H1 (cell line): Measurements from ENCODE around the gene MYD88. TPM values are rescaled to one million over a fixed set of nuclear protein-coding genes. Genes with fewer than 3 reads are reported as not detected.

Experiments
- CTCF ChIA-PET: fragments of 300-600 bp; sonication (Branson Sonifier 250); formaldehyde crosslinking; loops from one replicate; lab custom pipeline; 2021; ENCODE audit not compliant: partially characterized antibody; lab: Charles Lee
- POLR2A ChIA-PET: fragments of 300-600 bp; sonication (Branson Sonifier 250); formaldehyde crosslinking; loops from one replicate; lab custom pipeline; 2021; ENCODE audit warnings: inconsistent platforms; ENCODE audit not compliant: partially characterized antibody; lab: Charles Lee
- DNase-seq, 2 experiments: peaks; one replicate each; pipeline versions ENCODE4 v3.0.0 to v3.0.0-alpha.2; 2010 to 2022; ENCODE audit warnings: low spot score in 2 of 2, low read depth in 1 of 2, mixed read lengths in 1 of 2
- FAIRE-seq: peaks from 2 replicates; lab custom pipeline; 2011; peaks lifted over from hg19 to GRCh38; lab: Jason Lieb, UNC
- H2AFZ ChIP-seq: 2 replicates; pipeline ENCODE4 v1.8.1; 2012; ENCODE audit warnings: low read length, inconsistent platforms
- H2AK5ac ChIP-seq: 2 replicates; pipeline ENCODE4 v1.6.1; 2013; ENCODE audit warnings: low read depth, low read length
- H2BK120ac ChIP-seq: replicated peaks from 2 replicates; pipeline ENCODE3; 2013; ENCODE audit warnings: low read depth, low read length, inconsistent platforms
- H2BK12ac ChIP-seq: 2 replicates; pipeline ENCODE4 v1.6.1; 2013; ENCODE audit warnings: low read depth, low read length
- H2BK15ac ChIP-seq: 2 replicates; pipeline ENCODE4 v1.6.1; 2013; ENCODE audit warnings: low read length
- H2BK20ac ChIP-seq: 2 replicates; pipeline ENCODE4 v1.6.1; 2013; ENCODE audit warnings: low read length
- H2BK5ac ChIP-seq: 2 replicates; pipeline ENCODE4 v1.6.1; 2013; ENCODE audit warnings: low read depth, low read length
- H3K14ac ChIP-seq: 2 replicates; pipeline ENCODE4 v1.6.1; 2013; ENCODE audit warnings: inconsistent platforms; ENCODE audit not compliant: insufficient read length
- H3K18ac ChIP-seq: 2 replicates; pipeline ENCODE4 v1.6.1; 2013; ENCODE audit warnings: low read length; ENCODE audit errors: extremely low read depth
- H3K23ac ChIP-seq: 2 replicates; pipeline ENCODE4 v1.6.1; 2013; ENCODE audit warnings: inconsistent platforms; ENCODE audit not compliant: insufficient read length
- H3K23me2 ChIP-seq: 2 replicates; pipeline ENCODE4 v1.6.1; 2013; ENCODE audit warnings: low read depth, low read length
- H3K27ac ChIP-seq: 2 replicates; pipeline ENCODE4 v1.6.1; 2011; ENCODE audit warnings: low read depth, low read length, inconsistent platforms
- H3K27me3 ChIP-seq, 4 experiments: replicated peaks in 1 of 4; 1 replicate in 1 of 4; 2 replicates in 3 of 4; pipeline versions ENCODE4 v1.6.1 to v1.8.1; 2011 to 2013; ENCODE audit warnings: low read length in 3 of 4, mild to moderate bottlenecking in 3 of 4, inconsistent platforms in 2 of 4, mixed read lengths in 2 of 4, moderate library complexity in 1 of 4; ENCODE audit not compliant: control insufficient read depth in 3 of 4, insufficient read depth in 3 of 4; ENCODE audit errors: extremely low read depth in 1 of 4
- H3K36me3 ChIP-seq, 4 experiments: 2 replicates each; pipeline versions ENCODE4 v1.6.1 to v1.8.1; 2011 to 2013; ENCODE audit warnings: mild to moderate bottlenecking in 4 of 4, low read length in 3 of 4, moderate library complexity in 2 of 4, control low read depth in 1 of 4, inconsistent platforms in 1 of 4; ENCODE audit not compliant: insufficient read depth in 4 of 4, control insufficient read depth in 2 of 4
- H3K4ac ChIP-seq: replicated peaks from 2 replicates; pipeline ENCODE3; 2013; ENCODE audit warnings: low read length, low read depth, mixed read lengths, inconsistent platforms; ENCODE audit not compliant: insufficient read length
- H3K4me1 ChIP-seq, 4 experiments: replicated peaks in 1 of 4; 1 replicate in 1 of 4; 2 replicates in 3 of 4; pipeline versions ENCODE4 v1.6.1 to v1.8.1; 2011 to 2013; ENCODE audit warnings: low read length in 3 of 4, inconsistent platforms in 2 of 4, mixed read lengths in 1 of 4; ENCODE audit not compliant: insufficient read depth in 4 of 4, control insufficient read depth in 3 of 4
- H3K4me2 ChIP-seq, 2 experiments: 2 replicates each; pipeline versions ENCODE4 v1.6.1 to v1.8.1; 2011 to 2013; ENCODE audit warnings: low read depth in 2 of 2, low read length in 2 of 2, control low read depth in 1 of 2, inconsistent platforms in 1 of 2, mild to moderate bottlenecking in 1 of 2; ENCODE audit not compliant: insufficient read depth in 1 of 2
- H3K4me3 ChIP-seq, 4 experiments: fragments of 200-600, 300-600 bp in 1 of 4; sonication (generic), shearing (Covaris generic), sonication (Bioruptor Twin) in 1 of 4; 2 replicates each; pipeline versions ENCODE4 v1.5.1 to v1.8.1; 2011 to 2016; ENCODE audit warnings: low read length in 4 of 4, low read depth in 3 of 4, control low read depth in 2 of 4, inconsistent platforms in 2 of 4, mild to moderate bottlenecking in 2 of 4, mixed read lengths in 1 of 4, moderate library complexity in 1 of 4; ENCODE audit not compliant: insufficient read depth in 2 of 4; ENCODE audit errors: extremely low read depth in 1 of 4
- H3K56ac ChIP-seq: replicated peaks from 2 replicates; pipeline ENCODE3; 2013; ENCODE audit warnings: low read depth, mild to moderate bottlenecking, mixed read lengths, low read length, inconsistent platforms; ENCODE audit not compliant: insufficient read length
- H3K79me1 ChIP-seq: 2 replicates; pipeline ENCODE4 v1.6.1; 2013; ENCODE audit warnings: low read depth, low read length, control low read depth
- H3K79me2 ChIP-seq, 2 experiments: 2 replicates each; pipeline versions ENCODE4 v1.6.1 to v1.8.1; 2012 to 2013; ENCODE audit warnings: low read length in 2 of 2, mild to moderate bottlenecking in 2 of 2, inconsistent platforms in 1 of 2; ENCODE audit not compliant: insufficient read depth in 2 of 2, control insufficient read depth in 1 of 2
- H3K9ac ChIP-seq, 4 experiments: replicated peaks in 1 of 4; 1 replicate in 1 of 4; 2 replicates in 3 of 4; pipeline versions ENCODE4 v1.6.1 to v1.8.1; 2011 to 2013; ENCODE audit warnings: low read depth in 3 of 4, low read length in 3 of 4, control low read depth in 2 of 4, mild to moderate bottlenecking in 2 of 4, moderate library complexity in 2 of 4, inconsistent platforms in 1 of 4; ENCODE audit errors: extremely low read depth in 1 of 4
- H3K9me3 ChIP-seq, 2 experiments: 2 replicates each; pipeline versions ENCODE4 v1.6.1 to v1.8.1; 2012 to 2013; ENCODE audit warnings: mild to moderate bottlenecking in 2 of 2, moderate library complexity in 2 of 2, control low read depth in 1 of 2, inconsistent platforms in 1 of 2, low read depth in 1 of 2, low read length in 1 of 2, mixed read lengths in 1 of 2; ENCODE audit not compliant: insufficient read depth in 2 of 2
- H4K20me1 ChIP-seq, 2 experiments: replicated peaks in 1 of 2; 2 replicates each; pipeline versions ENCODE3 to v1.8.1; 2011 to 2013; ENCODE audit warnings: inconsistent platforms in 2 of 2, low read length in 2 of 2, mild to moderate bottlenecking in 1 of 2; ENCODE audit not compliant: insufficient read depth in 2 of 2, control insufficient read depth in 1 of 2
- H4K5ac ChIP-seq: 2 replicates; pipeline ENCODE4 v1.6.1; 2013; ENCODE audit warnings: low read length, low read depth, mixed read lengths, inconsistent platforms; ENCODE audit not compliant: insufficient read length
- H4K8ac ChIP-seq: 2 replicates; pipeline ENCODE4 v1.8.0; 2013; ENCODE audit warnings: mild to moderate bottlenecking, moderate library complexity, low read length, inconsistent platforms; ENCODE audit not compliant: insufficient read depth; ENCODE audit errors: extremely low read depth
- H4K91ac ChIP-seq: replicated peaks from 2 replicates; pipeline ENCODE3; 2013; ENCODE audit warnings: low read length, mixed read lengths, inconsistent platforms; ENCODE audit not compliant: insufficient read length
- ATF3 ChIP-seq: IDR thresholded peaks from 2 replicates; pipeline ENCODE4 v1.6.1; 2011; ENCODE audit warnings: low read depth, mild to moderate bottlenecking, low read length; ENCODE audit not compliant: insufficient read depth
- JUND ChIP-seq: IDR thresholded peaks from 2 replicates; pipeline ENCODE4 v1.6.1; 2011; ENCODE audit warnings: mild to moderate bottlenecking, improper control_type of control experiment, low read length
- SIX5 ChIP-seq: IDR thresholded peaks from 2 replicates; pipeline ENCODE4 v1.6.1; 2011; ENCODE audit warnings: mild to moderate bottlenecking, low read depth, low read length
- USF2 ChIP-seq: IDR thresholded peaks from 2 replicates; pipeline ENCODE4 v1.6.1; 2011; ENCODE audit warnings: low read length, improper control_type of control experiment
- YY1 ChIP-seq: IDR thresholded peaks from 2 replicates; pipeline ENCODE4 v1.6.1; 2011; ENCODE audit warnings: low read depth, mild to moderate bottlenecking, low read length
- WGBS, 2 experiments: shearing (Covaris generic) in 1 of 2; methylation state at CpG; one replicate each; pipeline versions ENCODE4 v1.1.6 to v1.1.7; 2013 to 2015; ENCODE audit warnings: low lambda C conversion rate in 2 of 2, mixed read lengths in 2 of 2, inconsistent platforms in 1 of 2, low coverage in 1 of 2, missing lambda C conversion rate in 1 of 2; ENCODE audit not compliant: insufficient replicate concordance in 2 of 2, insufficient coverage in 1 of 2, insufficient read length in 1 of 2; ENCODE audit errors: extremely low coverage in 1 of 2, missing lambda C conversion rate in 1 of 2; 5-methylcytosine and 5-hydroxymethylcytosine counted together
- polyA plus RNA-seq, 7 experiments: library from polyadenylated mRNA; depleted of rRNA in 3 of 7; stranded (reverse) in 5 of 7; unstranded in 2 of 7; fragments of >200 nt in 5 of 7; fragments of 200-250 nt in 2 of 7; gene quantifications; 1 replicate in 5 of 7; 2 replicates in 1 of 7; 4 replicates in 1 of 7; pipeline versions ENCODE4 v1.2.1 to v1.2.3, GENCODE V29; 2011 to 2013; ENCODE audit warnings: missing spikeins in 2 of 7, mixed read lengths in 2 of 7
- total RNA-seq: library from RNA; stranded (reverse); fragmentation: NEBNext Ultra II Directional; extraction: Animal tissue kit (Norgen Biotek cat#: 25700); gene quantifications from 2 replicates; pipeline ENCODE4 v1.2.1, GENCODE V29; 2021

The MYD88 gene
- total and polyA plus RNA-seq, 2 of the 8 experiments (the other 6 are each of a cell fraction or from before 2014, with no cell fraction given), result 22.1 to 22.5 TPM

- Histone ChIP-seq H3K79me1 (no peaks in the 10 kb centered on the region), H3K23me2 (no peaks in the 10 kb centered on the region), H2BK5ac (no peak overlapping the region), H3K9me3 (no peaks in the 10 kb centered on the region), H3K18ac (no peak overlapping the region), H3K23ac (no peak overlapping the region), H3K4me2 (no peak overlapping the region), H2BK12ac (no peak overlapping the region), H4K91ac (no peak overlapping the region), H4K8ac (no peak overlapping the region), H3K4me3 (no peak overlapping the region), H3K4ac (no peak overlapping the region), H3K56ac (no peak overlapping the region), H2AK5ac (no peak overlapping the region), H3K9ac (no peak overlapping the region), H3K27me3 (no peaks in the 10 kb centered on the region), H3K79me2 (no peaks in the 10 kb centered on the region), H4K20me1 (peaks cover 10 to 22% of the 10 kb centered on the region in 2 experiments), H2BK120ac (no peak overlapping the region), H2AFZ (no peak overlapping the region), H2BK20ac (no peak overlapping the region), H3K36me3 (peaks cover 31 to 58% (median 45%) of the 10 kb centered on the region in 4 experiments), H4K5ac (no peak overlapping the region), H3K27ac (no peak overlapping the region), H2BK15ac (no peak overlapping the region), H3K4me1 (0 out of 7 replicates have a peak, but pooled peaks cover 0 to 3% (median under 1%) of the 10 kb centered on the region in 4 experiments), H3K14ac (no peak overlapping the region)
- ChIA-PET CTCF (interaction anchor here (0.5 to 9.6 kb wide), 5 partner anchors 9 to 170 kb away, joined by 3 to 105 read pairs (median 3); no protein-coding TSS in a partner anchor), POLR2A (interaction anchor here (1.2 to 3.2 kb wide), 2 partner anchors 10 to 29 kb away, joined by 3 to 14 read pairs; no protein-coding TSS in a partner anchor)
- DNase-seq, result no peak
- no peak for FAIRE-seq
- 93% methylated on average over 4 of the region's 4 CpGs; no CpG with 5 or more reads in 1 of the 2 experiments for WGBS, 2 experiments
- TF ChIP-seq YY1 (no peak), USF2 (no peak), SIX5 (no peak), JUND (no peak), ATF3 (no peak)
Observed at GRCh38 chr3:38127611-38128302, 10.7 kb upstream of the MYD88 start.
